ENCODE data around the gene JMJD1C.
"Not testable (repeated sequence)": the region's sequence is repeated elsewhere in the genome, so short reads cannot be mapped to it uniquely, and the experiment has no call there.

JMJD1C gene

DNA sequence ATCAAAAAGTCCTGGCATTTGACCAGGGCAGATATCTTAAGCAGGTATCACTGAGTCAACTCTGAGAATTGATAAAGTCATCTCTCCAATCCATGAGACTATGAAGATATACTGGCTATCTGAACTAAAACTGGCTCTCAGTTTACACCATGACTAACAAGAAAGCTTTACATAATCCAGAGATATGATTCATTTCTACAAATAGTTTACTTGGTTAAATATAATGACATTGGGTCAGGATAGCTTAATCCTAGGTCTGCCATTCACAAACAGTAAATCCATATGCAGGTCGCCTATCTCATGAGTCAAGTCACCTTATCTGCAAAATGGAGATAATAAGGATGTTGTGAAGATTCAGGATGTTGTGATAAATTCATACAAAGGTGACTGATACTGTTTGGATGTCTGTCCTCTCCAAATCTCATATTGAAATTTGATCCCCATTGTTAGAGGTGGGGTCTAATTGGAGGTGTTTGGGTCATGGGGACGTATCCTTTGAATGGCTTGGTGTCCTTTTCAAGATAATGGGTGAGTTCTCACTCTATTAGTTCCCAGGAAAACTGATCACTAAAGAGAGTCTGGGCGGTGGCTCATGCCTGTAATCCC, 117.4 kb downstream of the JMJD1C start:
- FAIRE-seq, result no peak

DNA sequence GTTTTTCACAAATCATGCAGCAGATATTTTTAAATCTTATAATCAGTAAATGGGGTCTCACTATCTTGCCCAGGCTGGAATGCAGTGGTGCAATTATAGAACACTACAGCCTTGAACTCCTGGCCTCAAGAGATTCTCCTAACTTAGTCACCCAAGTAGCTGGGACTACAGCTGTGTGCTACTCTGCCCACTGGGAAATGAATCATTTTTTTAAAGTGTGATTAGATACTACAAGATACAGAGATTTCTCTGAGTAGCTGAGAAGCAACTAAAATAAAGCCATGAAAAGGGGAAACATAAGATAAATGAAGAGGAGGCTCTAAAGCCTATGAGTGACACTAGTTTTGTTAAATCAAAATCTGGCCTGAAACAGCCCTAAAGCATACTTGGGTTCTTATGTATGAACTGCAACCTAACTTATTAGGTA, 119.7 kb downstream of the JMJD1C start:
- FAIRE-seq, result no peak

GRCh38 chr10:63344269-63344668, 121.5 kb downstream of the JMJD1C start:
- no peak for FAIRE-seq

DNA sequence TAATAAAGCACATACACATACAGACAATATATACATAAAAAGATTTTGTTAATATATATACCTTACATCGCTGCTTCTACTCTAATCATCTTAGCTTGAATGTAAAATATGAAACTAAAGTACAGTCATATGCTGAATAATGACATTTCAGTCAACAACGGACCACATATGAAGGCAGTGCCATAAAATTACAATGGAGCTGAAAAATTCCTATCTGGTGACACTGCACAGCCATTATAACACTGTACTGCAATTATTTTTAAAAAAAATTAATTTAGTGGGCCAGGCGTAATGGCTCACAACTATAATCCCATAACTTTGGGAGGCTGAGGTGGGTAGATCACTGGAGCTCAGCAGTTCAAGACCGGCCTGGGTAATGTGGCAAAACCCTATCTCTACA, 122.3 kb downstream of the JMJD1C start:
- FAIRE-seq, result no peak

DNA sequence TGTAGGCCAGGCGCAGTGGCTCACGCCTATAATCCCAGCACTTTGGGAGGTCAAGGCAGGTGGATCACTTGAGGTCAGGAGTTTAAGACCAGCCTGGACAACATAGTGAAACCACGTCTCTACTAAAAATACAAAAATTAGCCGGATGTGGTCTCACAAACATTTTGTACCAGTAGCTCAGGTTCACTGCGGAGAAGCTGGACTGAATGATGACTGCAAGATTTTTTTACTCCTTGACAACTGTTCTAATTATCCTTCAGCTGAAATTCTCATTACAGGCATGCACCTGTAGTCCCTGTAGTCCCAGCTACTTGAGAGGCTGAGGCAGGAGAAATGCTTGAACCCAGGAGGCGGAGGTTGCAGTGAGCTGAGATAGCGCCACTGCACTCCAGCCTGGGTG, 126.1 kb downstream of the JMJD1C start:
- not testable (repeated sequence) for FAIRE-seq

GRCh38 chr10:63337455-63338251, 128.1 kb downstream of the JMJD1C start:
- no peak for FAIRE-seq

DNA sequence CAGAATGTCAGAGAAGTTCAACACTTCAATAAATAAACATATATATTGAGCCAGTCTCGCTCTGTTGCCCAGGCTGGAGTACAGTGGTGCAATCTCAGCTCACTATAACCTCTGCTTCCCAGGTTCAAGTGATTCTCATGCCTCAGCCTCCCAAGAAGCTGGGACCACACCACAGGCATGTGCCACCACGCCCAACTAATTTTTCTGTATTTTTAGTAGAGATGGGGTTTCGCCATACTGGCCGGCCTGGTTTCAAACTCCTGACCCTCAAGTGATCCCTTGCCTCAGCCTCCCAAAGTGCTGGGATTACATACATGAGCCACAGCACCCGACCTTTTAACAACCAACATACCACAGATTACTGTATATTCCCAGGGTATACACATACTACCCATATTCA, 134.2 kb downstream of the JMJD1C start:
- FAIRE-seq, result no peak

DNA sequence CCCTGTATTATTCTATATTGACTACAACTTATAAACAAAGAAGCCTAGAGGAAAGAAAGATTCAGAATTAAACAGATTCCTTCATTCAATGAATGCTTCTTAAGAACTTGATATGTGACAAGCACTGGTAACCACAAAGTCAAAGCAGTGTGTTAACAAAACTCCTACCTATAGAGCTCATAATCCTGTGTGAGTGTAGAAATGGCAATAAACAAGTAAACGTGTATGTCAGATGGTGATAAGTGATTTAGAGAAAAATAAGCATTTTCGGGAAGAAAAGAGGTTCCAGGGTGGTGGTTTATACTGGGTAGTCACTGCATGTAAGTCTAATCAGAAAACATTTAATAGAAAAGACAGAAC, 141.3 kb downstream of the JMJD1C start:
- FAIRE-seq, result no peak

DNA sequence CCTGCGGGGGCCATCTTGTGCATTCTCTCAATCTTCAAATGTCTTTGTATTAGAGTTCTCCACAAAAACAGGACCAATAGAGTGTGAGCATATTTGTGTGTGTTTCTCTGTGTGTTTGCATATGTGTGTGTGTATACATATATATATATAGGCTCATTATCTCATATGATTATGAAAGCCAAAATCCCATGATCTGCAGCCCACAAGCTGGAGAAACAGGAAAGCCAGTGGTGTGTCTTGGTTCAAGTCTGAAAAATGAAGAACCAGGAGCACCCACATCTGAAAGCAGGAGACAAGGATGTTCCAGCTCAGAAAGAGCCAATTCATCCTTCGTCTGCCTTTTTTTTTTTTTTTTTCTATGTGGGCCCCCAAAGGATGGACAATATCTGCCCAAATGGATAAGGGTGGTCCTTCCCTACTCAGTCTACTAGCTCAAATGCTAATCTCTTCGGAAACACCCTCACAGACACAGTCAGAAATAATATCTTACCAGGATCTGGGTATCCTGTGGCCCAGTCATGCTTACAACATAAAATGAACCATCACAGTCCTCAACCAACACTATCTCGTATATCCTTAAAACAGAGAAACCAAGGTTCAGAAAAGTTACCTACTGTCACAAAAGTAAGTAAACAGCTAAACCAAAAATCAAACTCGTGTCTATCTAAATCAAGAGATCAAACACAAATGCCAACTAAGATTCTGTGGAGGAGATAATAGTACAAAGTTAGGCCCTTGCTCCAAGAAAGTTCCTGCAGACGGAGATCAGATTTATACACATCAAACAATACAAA, 141.9 kb downstream of the JMJD1C start:
- FAIRE-seq, result no peak

GRCh38 chr10:63320683-63321082, 145.1 kb downstream of the JMJD1C start:
- FAIRE-seq, result no peak

DNA sequence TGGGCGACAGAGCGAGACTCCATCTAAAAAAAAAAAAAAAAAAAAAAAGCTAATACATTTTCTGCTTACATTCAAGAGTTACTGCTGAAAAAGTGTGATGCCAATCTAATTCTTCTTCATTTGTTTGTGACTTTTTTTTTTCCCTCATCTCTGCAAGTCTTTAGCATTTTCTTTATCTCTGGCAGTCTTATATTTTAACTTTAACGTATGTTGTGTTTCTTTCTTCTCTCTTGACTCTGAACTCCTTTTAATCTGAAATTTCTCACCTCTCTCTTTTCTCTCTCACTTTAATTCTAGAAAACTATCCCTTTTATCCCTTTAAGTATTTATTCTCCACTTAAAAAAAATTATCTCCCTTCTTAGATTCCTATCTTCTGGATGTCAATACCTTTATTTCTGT, 146.5 kb downstream of the JMJD1C start:
- FAIRE-seq, result no peak

DNA sequence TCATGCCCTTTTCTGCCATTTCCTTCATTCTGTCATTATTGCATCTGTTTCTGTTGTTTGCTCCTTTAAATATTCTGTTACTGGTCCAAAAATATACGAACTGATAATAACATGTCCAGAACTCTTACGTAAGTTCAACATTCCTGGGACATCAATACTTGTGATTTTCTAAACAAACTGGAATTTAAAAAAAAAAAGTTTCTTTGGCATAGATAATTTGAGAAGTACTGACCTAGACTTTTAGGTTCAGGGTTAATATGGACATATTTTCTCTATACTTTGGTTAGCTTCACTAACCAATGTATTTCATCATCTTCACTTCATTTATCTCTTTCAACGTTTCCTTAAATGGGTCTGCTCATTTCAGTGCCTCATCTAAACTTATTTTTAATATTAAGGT, 147.3 kb downstream of the JMJD1C start:
- no peak for FAIRE-seq

- no peak for FAIRE-seq
Observed at GRCh38 chr10:63314020-63314419, 151.8 kb downstream of the JMJD1C start.

- FAIRE-seq, result no peak
Observed at GRCh38 chr10:63313066-63313717, 152.6 kb downstream of the JMJD1C start.

DNA sequence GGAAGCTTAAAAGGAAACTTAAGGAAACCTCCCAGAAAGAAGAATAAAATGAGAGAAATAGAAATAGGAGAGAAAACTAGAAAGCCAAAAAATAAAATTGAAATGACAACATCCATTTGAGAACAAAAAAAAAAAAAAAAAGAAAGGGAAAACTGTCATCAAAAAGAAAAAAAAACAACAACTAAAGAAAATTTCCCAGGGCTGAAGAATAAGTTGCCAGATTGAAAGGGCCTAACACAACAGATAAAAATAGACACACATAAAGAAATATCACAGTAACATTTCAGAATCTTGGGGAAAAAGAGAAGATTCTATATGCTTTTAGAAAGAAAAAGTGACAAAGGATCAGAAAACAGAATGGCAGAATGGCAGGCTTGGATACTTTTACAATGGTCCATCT, 157.1 kb downstream of the JMJD1C start:
- FAIRE-seq, result peak; percentile 72

DNA sequence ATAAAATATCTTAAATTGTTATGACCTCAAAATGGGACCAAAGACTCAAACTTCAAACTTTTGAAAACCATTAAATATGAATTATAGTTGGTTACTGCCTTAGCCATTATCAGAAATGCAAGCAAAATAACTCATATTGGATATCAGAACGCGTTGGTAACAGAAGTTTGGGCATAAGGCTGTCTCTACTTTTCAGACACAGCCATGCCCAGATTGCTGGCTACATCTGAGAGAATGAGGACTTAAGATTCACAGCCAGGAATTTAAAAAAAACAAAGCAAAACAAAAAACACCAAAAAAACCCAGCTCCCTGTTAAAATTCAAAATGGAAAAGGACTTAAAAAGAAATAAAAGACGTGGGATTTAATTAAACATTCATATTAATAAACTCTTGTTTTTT, 161.6 kb downstream of the JMJD1C start:
- no peak for FAIRE-seq

DNA sequence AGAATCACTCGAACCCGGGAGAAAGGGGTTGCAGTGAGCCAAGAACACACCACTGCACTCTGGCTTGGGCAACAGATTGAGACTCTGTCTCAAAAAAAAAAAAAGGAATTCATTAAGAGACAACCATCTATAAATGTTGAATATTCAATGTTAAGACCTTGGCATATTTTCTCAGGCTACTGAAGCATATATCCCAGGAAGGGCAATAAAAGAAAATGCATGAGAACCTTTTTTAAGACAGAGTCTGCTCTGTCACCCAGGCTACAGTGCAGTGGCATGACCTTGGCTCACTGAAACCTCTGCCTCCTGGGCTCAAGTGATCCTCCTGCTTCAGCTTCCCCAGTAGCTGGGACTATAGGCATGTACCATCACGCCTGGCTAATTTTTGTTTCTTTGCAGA, 165.0 kb downstream of the JMJD1C start:
- no peak for FAIRE-seq

GRCh38 chr10:63297941-63298340, 167.8 kb downstream of the JMJD1C start:
- no peak for FAIRE-seq

- FAIRE-seq, result no peak
Observed at GRCh38 chr10:63294781-63295180, 171.0 kb downstream of the JMJD1C start.

DNA sequence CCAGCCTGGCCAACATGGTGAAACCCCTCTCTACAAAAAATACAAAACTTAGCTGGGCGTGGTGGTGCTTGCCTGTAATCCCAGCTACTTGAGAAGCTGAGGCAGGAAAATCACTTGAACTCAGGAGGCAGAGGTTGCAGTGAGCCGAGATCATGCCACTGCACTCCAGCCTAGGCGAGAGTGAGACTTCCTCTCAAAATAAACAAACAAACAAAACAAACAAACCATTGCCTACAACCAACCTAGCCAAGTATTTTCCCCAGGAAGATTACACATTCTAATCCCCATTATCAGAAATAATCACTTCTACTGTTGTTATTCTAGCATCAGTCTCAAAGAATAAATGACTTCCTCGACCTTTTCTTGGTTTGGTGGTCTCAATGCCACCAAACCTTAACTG, 172.9 kb downstream of the JMJD1C start:
- FAIRE-seq, result not testable (repeated sequence)

DNA sequence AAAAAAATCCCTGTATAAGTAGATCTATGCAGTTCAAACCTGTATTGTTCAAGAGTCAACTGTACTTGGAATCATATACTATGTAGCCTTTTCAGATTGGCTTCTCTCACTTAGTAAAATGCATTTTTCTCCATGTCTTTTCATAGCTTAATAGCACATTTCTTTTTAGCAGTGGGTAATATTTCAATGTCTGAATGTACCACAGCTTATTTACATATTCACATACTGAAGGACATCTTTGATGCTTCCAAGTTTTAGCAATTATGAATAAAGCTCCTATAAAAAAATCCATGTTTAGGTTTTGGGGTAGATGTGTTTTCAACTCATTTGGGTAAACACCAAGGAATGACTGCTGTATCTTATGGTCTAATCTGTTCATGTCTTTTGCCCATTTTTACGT, 177.6 kb downstream of the JMJD1C start:
- FAIRE-seq, result no peak

GRCh38 chr10:63286754-63287264, 179.0 kb downstream of the JMJD1C start:
- FAIRE-seq, result no peak

DNA sequence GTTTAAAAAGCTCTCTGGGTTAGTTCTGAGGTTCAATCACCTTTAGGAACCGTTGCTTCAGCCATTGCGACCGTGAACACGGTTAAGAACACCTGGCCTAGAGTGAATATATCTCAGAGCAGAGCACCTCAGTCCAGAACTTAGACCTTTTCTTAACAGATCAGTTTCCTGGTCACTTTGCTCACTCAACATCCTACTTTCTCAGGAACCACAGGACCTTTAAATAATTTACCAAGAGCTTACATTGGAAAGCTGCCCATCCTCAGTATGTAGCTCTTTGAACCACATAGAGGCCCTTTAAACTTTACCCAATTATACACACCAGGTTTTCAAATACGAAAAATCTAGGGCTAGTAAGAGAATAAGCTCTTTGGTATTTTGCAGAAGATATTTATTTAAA, 179.4 kb downstream of the JMJD1C start:
- FAIRE-seq, result no peak

All from colon (tissue), 2 donors.